Coronary artery (tissue), 2 donors: Measurements from ENCODE around the gene ANKRD60.

Experiments
- DNase-seq: peaks from one replicate; pipeline ENCODE4 v3.0.0-alpha.2; 2017; ENCODE audit warnings: low spot score
- H3K27ac ChIP-seq, 2 donors: fragments of 200-600 bp; sonication (generic); one replicate each; pipeline ENCODE4 v1.5.1; 2016 to 2019
- H3K4me3 ChIP-seq: fragments of 200-600 bp; sonication (generic); 2 replicates; pipeline ENCODE4 v1.5.1; 2016; ENCODE audit warnings: mild to moderate bottlenecking, moderate library complexity
- CTCF ChIP-seq: fragments of 200-600 bp; sonication (generic); IDR thresholded peaks from one replicate; pipeline ENCODE4 v1.5.1; 2019; ENCODE audit warnings: antibody characterized with exemption

The ANKRD60 gene

GRCh38 chr20:58224097-58224496 is 4.4 kb downstream of the ANKRD60 start:
- no peak overlapping the region for H3K27ac ChIP-seq
- DNase-seq: no peak
- no peak for TF ChIP-seq CTCF
- no peak overlapping the region for H3K4me3 ChIP-seq

- TF ChIP-seq CTCF: no peak
- Histone ChIP-seq H3K4me3 (no peak overlapping the region), H3K27ac (no peak overlapping the region)
- DNase-seq: no peak
Measured at GRCh38 chr20:58223358-58223941, 5.0 kb downstream of the ANKRD60 start.

GRCh38 chr20:58222446-58222845 is 6.0 kb downstream of the ANKRD60 start:
- no peak for DNase-seq
- Histone ChIP-seq H3K4me3 (no peak overlapping the region), H3K27ac (no peak overlapping the region)
- TF ChIP-seq CTCF: no peak

- no peak overlapping the region for H3K4me3 ChIP-seq
- no peak for DNase-seq
- no peak overlapping the region for H3K27ac ChIP-seq
- no peak for TF ChIP-seq CTCF
Measured at GRCh38 chr20:58219342-58219700, 9.1 kb downstream of the ANKRD60 start.

- no peak overlapping the region for H3K27ac ChIP-seq
- no peak for TF ChIP-seq CTCF
- no peak overlapping the region for H3K4me3 ChIP-seq
- no peak for DNase-seq
Measured at GRCh38 chr20:58218665-58219341, 9.7 kb downstream of the ANKRD60 start.

- H3K4me3 ChIP-seq: no peak overlapping the region
- no peak for DNase-seq
- no peak for TF ChIP-seq CTCF
- no peak overlapping the region for H3K27ac ChIP-seq
Measured at GRCh38 chr20:58216334-58216733, 12.1 kb downstream of the ANKRD60 start.

- no peak for DNase-seq
- no peak overlapping the region for H3K27ac ChIP-seq
- no peak overlapping the region for H3K4me3 ChIP-seq
- TF ChIP-seq CTCF: no peak
Measured at GRCh38 chr20:58215116-58215515, 13.3 kb downstream of the ANKRD60 start.
